ENCODE measurements around the gene DEPDC4. TPM values are rescaled to one million over a fixed set of nuclear protein-coding genes. Genes with fewer than 3 reads are reported as not detected.

DEPDC4 gene
- total RNA-seq, 1 donor from 2014 or later = 0.41 TPM

DNA sequence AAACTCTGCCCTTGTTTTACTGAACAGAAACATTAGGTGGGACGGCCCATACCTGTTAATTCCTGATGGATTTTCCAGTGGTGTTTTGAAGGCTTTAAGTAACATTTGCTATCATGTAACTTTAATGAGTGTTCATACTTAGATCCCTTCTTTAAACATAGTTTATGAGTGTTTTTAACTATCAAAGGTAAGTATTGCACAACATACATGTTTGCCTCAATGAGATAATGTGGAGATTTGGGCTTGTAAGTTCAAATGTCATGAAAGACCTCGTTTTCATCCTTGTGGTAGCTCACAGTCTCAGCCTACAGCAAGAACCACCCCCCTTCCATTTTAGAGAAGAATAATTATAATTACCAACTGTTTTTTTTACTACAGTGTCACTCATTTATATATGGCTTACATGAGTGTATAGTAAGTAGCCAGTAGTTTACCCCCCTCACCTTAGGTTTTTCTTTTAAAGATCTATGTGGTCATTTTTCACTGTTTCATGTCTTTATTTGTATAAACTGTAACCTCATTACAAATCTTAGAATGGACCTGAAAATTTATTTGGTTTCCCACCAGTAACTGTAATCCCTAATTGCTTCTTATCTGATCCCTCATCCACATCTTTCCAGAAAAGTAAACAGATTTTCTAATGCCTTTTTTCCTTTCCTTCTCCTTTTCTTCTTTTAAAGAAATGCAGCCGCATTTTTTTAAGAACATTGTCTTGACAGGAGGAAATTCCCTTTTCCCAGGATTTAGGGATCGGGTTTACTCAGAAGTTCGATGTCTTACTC, 47.4 kb downstream of the DEPDC4 start:
- no peak for DNase-seq (ENCODE audit: extremely low read depth, low read depth, low spot score)

DNA sequence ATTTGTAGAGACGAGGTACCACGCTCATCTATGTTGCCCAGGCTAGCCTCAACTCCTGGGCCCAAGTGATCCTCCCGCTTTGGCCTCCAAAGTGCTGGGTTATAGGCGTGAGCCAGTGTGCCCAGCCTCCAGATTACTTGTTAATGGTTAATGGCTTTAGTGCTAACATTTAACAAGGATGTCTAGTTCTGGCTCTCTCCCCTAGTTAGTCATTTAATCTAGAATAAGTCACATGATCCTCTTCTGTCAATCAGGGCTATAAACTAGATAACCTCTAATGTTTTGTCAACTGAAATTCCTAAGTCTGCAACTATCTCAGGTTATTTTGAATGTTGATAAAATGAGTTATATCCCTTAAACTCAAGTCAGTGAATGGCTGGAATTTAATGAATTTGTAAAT, 50.5 kb downstream of the DEPDC4 start:
- DNase-seq (ENCODE audit: extremely low read depth, low read depth, low spot score) = no peak

DNA sequence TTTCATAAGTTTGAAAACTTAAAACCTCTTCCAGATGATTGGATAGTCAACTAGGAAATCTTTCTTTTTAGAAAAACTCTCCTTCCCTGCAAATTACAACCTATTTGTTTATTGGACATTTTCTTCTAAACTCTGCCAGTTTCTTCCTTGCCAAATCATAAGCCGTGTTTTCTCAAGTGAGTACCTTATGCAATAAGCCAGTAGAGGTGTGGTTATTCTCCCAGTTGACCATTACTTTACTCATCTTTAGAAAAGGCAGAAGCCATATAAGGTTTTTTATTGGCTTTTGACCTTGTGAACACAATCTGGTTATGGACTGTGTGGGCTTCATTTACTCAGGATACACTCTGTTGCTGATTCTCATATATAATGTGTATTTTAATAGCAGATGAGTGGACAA, 51.7 kb downstream of the DEPDC4 start:
- no peak for DNase-seq (ENCODE audit: extremely low read depth, low read depth, low spot score)

DNA sequence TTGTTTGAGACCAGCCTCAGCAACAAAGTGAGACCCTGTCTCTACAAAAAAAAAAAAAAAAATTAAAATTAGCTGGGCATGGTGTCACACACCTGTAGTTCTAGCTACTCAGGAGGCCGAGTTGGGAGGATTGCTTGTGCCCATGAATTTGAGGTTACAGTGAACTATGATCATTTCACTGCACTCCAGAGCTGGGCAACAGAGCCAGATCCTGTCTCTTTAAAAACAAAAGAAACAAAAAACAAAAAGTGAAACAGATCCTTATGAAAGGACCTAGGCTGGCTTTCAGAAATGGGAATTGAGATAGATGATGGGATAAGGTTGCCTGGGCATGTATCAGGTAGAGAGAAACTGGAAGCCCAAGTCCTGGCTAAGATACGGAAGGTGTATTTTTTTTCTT, 52.4 kb downstream of the DEPDC4 start:
- no peak for DNase-seq (ENCODE audit: extremely low read depth, low read depth, low spot score)

DNA sequence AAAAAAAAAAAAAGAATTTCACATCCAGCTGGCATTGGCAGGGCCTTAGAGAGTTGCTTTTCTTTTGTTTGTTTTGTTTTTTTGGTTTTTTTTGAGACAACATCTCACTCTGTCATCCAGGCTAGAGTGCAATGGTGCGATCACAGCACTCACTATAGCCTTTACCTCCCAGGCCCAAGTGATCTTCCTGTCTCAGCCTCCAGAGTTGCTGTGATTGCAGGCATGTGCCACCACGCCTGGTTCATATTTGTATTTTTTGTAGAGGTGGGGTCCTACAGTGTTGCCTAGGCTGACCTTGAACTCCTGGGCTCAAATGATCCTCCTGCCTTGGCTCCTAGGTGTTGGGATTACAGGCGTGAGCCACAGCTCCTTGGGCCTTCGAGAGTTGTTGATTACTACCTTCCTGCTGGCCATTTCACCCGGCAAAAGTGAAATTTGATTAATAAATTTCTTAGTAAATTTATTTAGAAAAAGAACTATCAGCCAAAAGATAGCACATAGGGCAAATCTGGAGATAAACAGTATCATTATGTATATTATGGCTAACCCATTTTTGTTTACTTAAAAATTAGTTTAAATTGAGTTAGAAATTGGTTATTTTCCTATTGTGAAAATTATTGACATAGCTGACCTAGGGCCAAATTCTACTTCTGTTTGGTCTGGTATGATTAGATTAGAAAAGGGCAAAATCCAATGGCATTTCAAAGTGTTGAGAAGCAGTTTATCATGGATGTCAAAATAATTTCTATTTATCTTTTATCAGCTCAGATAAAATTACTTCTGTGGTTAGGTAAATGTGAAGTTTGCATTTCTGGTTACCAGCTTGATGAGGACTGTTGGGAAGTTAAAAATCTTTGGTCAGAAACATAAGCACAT, 53.6 kb downstream of the DEPDC4 start:
- no peak for DNase-seq (ENCODE audit: extremely low read depth, low read depth, low spot score)

DNA sequence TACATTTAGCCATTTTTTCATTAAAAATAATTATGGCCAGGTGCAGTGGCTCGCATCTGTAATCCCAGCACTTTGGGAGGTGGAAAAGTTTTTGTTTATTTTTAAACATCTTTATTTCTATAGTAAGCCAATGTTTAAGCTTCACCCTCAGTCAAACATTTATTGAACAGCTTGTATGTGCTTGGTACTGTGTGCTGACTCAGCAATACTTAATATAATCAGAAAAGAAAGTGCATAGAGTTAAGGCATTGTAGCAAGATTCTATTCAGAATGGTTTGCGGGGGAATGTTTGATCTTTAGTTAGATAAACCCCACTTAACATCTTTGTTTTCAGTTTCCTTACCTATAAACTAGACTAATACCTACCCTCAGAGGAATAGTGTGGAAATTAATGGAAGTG, 55.2 kb downstream of the DEPDC4 start:
- no peak for DNase-seq (ENCODE audit: extremely low read depth, low read depth, low spot score)

DNA sequence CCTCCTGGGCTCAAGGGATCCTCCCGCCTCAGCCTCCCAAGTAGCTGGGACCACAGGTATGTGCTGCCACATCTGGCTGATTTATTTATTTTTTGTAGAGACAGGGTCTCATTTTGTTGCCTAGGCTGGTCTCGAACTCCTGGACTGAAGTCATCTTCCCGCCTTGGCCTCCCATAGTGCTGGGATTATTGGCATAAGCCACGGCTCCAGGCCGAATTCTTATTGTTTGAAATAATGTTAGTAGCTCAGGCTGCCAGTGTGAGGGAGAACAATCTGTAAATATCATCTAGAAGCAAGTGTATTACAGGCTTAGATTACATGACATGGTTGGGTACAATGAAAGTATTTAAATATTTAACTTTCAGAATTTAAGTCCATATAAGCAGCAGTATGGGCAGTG, 58.0 kb downstream of the DEPDC4 start:
- DNase-seq (ENCODE audit: extremely low read depth, low read depth, low spot score) = no peak

DNA sequence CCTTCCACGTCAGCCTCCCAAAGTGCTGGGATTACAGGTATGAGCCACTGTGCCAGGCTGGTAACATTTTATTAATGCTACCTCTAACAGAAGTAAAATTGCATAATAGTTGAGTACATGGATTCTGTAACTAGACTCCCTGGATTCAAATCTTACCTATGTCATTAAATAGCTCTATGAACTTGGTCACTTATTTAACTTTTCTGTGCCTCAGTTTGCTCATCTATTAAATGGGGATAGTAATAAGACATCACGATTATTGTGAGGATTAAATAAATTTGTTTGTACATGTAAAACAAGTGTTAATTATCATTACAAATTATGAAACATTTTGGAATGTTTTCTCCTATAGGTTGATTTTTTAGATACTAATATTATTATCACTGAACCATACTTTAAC, 59.6 kb downstream of the DEPDC4 start:
- no peak for DNase-seq (ENCODE audit: extremely low read depth, low read depth, low spot score)

DNA sequence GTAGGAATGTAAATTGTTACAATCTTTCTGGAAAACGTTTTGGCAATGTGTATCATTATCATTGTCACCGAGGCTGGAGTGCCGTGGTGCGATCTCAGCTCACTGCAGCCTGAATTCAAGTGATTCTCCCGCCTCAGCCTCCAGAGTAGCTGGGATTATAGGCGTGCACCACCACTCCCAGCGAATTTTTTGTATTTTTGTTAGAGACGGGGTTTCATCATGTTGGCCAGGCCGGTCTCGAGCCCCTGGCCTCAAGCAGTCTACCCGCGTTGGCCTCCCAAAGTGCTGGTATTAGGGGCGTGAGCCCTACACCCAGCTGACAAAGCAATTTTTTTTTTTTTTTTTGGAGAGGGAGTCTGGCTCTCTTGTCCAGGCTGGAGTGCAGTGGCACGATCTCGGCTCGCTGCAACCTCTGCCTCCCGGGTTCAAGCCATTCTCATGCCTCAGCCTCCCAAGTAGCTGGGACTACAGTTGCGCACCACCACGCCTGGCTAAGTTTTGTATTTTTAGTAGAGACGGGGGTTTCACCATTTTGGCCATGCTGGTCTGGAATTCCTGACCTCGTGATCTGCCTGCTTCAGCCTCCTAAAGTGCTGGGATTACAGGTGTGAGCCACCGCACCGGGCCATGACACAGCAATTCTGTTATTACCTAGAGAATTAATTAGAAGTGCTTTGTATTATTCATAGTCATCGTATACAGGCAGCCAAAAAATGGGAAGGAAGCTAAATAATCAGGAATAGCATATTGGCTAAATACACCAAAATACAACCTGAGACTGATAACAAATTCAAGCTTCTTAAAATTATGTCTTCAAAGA, 65.1 kb downstream of the DEPDC4 start:
- DNase-seq (ENCODE audit: extremely low read depth, low read depth, low spot score) = no peak

DNA sequence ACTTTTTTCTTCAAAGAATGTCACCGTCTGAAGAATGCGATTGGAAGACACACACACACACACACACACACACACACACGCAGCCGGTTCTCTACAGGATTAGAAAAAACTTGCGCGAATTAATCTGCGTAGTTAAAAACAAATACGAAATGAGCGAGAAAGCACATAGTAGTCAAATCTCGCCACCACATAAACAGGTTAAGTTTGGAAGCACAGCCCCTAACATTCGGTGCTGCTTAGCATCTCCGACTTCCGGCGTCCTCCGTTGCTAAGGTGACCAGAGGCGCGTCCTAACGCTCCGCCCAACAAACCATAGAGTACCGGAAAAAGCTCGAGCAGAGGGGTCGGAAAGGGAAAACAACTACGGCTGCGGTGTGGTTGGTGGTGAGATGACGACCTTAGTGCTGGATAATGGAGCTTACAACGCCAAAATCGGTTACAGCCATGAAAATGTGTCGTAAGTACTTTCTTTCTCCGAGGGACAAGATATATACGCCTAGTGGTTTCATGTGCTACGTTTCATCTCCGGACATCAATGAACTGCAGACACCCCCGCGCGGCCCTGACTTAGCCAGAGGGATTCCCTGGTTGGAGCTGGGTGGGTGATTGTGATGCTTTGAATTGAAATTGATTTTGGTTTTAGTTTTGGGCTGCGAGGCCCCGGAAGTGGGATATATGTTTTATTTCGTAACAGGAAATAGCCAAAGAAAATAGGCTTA, 66.3 kb downstream of the DEPDC4 start, which contains the start of gene ACTR6:
ACTR6 (plus strand) TSS at position 353 of the 719 bp plus-strand sequence; CDS start at position 390, 37 bp downstream.
- DNase-seq (ENCODE audit: extremely low read depth, low read depth, low spot score) = peak; percentile 90

DNA sequence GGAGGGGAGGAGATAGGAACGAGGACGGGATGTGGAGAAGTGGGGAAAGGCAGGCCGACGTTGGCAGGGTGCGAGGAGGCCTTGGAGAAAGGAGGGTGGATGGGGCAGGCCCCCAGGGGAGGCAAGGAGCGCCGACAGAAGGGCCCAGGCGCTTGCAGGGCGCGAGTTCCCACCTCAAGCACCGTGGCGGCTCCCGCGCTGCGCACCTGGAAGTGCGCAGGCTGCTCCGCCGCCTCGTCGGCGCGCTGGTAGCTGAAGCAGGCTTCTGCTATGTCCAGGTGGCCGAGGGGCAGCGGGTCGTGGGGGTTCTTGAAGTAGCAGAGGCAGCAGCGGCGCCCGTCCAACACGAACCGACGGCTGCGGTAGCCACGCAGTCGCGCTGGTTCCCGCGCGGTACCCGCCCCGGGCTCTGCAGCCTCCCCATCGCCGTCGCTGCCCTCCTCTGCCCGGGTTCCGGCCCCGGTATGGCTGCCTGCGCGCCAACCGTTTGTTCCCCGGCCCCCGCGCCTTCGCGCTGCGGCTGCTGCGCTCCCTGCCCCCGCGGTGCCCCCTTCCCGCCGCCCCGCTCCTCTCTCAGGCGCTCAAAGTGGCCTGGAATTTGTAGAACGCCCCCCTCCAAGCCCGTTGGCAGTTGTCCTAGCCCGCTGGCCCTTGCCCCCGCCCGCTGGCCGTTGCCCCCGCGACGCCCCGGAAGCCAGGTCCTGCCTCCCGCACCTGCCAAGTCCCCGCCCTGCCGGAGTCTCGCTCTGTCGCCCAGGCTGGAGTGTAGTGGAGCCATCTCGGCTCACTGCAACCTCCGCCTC, 67.3 kb downstream of the DEPDC4 start:
- no peak for DNase-seq (ENCODE audit: extremely low read depth, low read depth, low spot score)

DNA sequence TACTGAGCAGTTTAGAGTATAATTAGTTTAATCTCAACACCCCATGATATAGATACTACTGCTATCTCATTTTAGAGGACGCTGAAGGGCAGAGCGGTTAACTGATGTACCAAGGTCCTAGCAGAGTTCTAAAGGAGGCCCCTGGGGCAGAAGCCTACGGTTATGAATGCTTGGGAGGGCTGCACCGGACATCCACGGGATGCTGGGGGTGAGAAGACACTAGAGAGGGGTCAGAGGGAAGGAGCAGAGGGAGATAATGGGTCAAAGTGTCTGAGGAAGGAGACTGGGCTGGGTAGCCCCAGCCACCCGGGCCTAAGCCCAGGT, 67.9 kb downstream of the DEPDC4 start:
- no peak for DNase-seq (ENCODE audit: extremely low read depth, low read depth, low spot score)

DNA sequence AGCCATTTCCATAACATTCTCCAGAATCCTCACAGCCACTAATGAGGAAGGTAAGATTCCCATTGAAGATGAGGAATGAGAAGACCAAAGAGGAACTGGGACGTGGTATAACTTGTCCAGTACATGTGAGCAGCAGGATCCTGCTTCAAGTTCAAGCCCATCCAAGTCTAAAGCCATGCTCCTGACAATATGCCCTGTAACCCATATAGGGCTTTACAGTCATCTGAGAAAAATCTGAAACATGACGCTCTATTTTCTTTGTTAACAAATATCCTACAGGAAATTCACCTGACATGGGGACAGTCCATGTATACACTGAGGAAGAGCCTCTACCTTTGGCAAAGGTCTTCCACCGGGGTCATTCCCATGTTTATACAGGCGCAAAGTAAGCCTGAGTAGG, 69.4 kb downstream of the DEPDC4 start:
- DNase-seq (ENCODE audit: extremely low read depth, low read depth, low spot score) = no peak

DNA sequence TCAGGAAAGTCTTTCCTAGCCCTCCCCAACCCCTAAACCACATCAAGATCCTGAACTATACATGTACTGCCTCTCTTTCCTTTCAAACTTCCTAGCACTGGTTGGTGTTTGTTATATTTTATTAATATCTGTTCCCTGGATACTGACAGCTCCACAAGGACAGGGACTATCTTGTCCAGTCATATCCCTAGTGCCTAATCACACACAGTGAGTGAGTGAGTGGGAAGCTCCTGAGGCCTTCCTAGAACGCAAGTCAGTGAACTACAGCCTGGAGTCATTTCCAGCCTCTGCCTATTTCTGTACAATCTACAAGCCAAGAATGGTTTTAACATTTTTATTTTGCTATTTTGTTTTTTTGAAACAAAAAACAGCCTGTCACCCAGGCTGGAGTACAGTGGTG, 73.8 kb downstream of the DEPDC4 start:
- DNase-seq (ENCODE audit: extremely low read depth, low read depth, low spot score) = no peak

Other genes starting within 250 kb of the DEPDC4 start
- 8.6 and 14.9 TPM in 2 replicates for gene BLTP3B, start 124.2 kb downstream of the DEPDC4 start, total RNA-seq
- gene ACTR6, start 66.3 kb downstream of the DEPDC4 start, total RNA-seq = 11.9 and 14.1 TPM in 2 replicates
- 41.9 and 59.4 TPM in 2 replicates for gene SCYL2, start 98 bp upstream of the DEPDC4 start, total RNA-seq
- not detected in 2 replicates for gene SLC17A8, start 90.0 kb upstream of the DEPDC4 start, total RNA-seq
- gene NR1H4, start 206.8 kb upstream of the DEPDC4 start, total RNA-seq = 0.15 TPM in 1 of 2 replicates, not detected in the other